NOMO-1 (cell line): Measurements from ENCODE around the gene TMEM132C.
"Not testable (repeated sequence)": the region's sequence is repeated elsewhere in the genome, so short reads cannot be mapped to it uniquely, and the experiment has no call there.

ENCODE experiments used
- DNase-seq, 2 experiments: peaks; one replicate each; lab custom pipeline; 2025; ENCODE audit not compliant: unreplicated experiment in 2 of 2; lab: John Stamatoyannopoulos, UW

Gene TMEM132C

GRCh38 chr12:128463881-128464280, 196.9 kb downstream of the TMEM132C start:
- DNase-seq = no peak

GRCh38 chr12:128467882-128468281, 200.9 kb downstream of the TMEM132C start:
- DNase-seq = no peak

GRCh38 chr12:128468926-128469325, 202.0 kb downstream of the TMEM132C start:
- DNase-seq = no peak

GRCh38 chr12:128471491-128471890, 204.5 kb downstream of the TMEM132C start:
- no peak for DNase-seq

GRCh38 chr12:128474916-128475315, 207.9 kb downstream of the TMEM132C start:
- no peak for DNase-seq

- no peak for DNase-seq
These were observed 209.3 kb downstream of the TMEM132C start for GRCh38 chr12:128476266-128476665.

- DNase-seq = no peak
These were observed 216.7 kb downstream of the TMEM132C start for GRCh38 chr12:128483526-128484255.

- DNase-seq = not testable (repeated sequence)
These were observed 230.4 kb downstream of the TMEM132C start for GRCh38 chr12:128497376-128497775.

GRCh38 chr12:128507470-128507869, 240.5 kb downstream of the TMEM132C start:
- no peak for DNase-seq

GRCh38 chr12:128509170-128509569, 242.2 kb downstream of the TMEM132C start:
- DNase-seq = no peak

- no peak for DNase-seq
These were observed 243.5 kb downstream of the TMEM132C start for GRCh38 chr12:128510511-128510910.

- DNase-seq = no peak
These were observed 246.4 kb downstream of the TMEM132C start for GRCh38 chr12:128513331-128513730.

- no peak for DNase-seq
These were observed 246.9 kb downstream of the TMEM132C start for GRCh38 chr12:128513831-128514230.

GRCh38 chr12:128518644-128519043, 251.7 kb downstream of the TMEM132C start:
- DNase-seq = no peak

- DNase-seq = no peak
These were observed 252.5 kb downstream of the TMEM132C start for GRCh38 chr12:128519426-128519825.

GRCh38 chr12:128521981-128522380, 255.0 kb downstream of the TMEM132C start:
- DNase-seq = no peak

- DNase-seq = no peak
These were observed 257.5 kb downstream of the TMEM132C start for GRCh38 chr12:128524439-128524838.

- DNase-seq = no peak
These were observed 264.2 kb downstream of the TMEM132C start for GRCh38 chr12:128531170-128531569.

- no peak for DNase-seq
These were observed 267.9 kb downstream of the TMEM132C start for GRCh38 chr12:128534906-128535305.

GRCh38 chr12:128536810-128537209, 269.8 kb downstream of the TMEM132C start:
- no peak for DNase-seq

- DNase-seq = no peak
These were observed 270.7 kb downstream of the TMEM132C start for GRCh38 chr12:128537668-128538067.

- no peak for DNase-seq
These were observed 275.9 kb downstream of the TMEM132C start for GRCh38 chr12:128542844-128543243.

GRCh38 chr12:128543460-128543859, 276.5 kb downstream of the TMEM132C start:
- DNase-seq = no peak
